K562 (cell line): Measurements from ENCODE around the gene SDK1.

Source experiments
- BCOR ChIP-seq: fragments of 450-650 bp; IDR thresholded peaks from 2 replicates; pipeline ENCODE4 v1.6.1; 2016
- EHMT2 ChIP-seq: fragments of 450-650 bp; IDR thresholded peaks from 2 replicates; pipeline ENCODE4 v1.6.1; 2018; ENCODE audit warnings: antibody characterized with exemption
- GABPB2 ChIP-seq: fragments of 250-450 bp; sonication (Bioruptor Pico); conservative IDR thresholded peaks from 2 replicates; pipeline ENCODE4 v1.5.1; 2021; ENCODE audit warnings: mild to moderate bottlenecking
- TOE1 ChIP-seq, 2 experiments: fragments of 450-650 bp in 1 of 2; sonication (generic) in 1 of 2; formaldehyde crosslinking in 1 of 2; IDR thresholded peaks; 2 replicates each; pipeline versions ENCODE4 v1.7.1 to v1.8.0; 2016 to 2022; ENCODE audit warnings: borderline replicate concordance in 2 of 2, mild to moderate bottlenecking in 2 of 2, antibody characterized with exemption in 1 of 2, inconsistent platforms in 1 of 2, low read depth in 1 of 2, missing genetic modification reagents in 1 of 2, moderate library complexity in 1 of 2
- ZC3H11A ChIP-seq: IDR thresholded peaks from 2 replicates; pipeline ENCODE4 v1.6.1; 2012; ENCODE audit warnings: low read depth, low read length, improper control_type of control experiment
- ZNF3 ChIP-seq: fragments of 250-450 bp; sonication (Bioruptor Pico); IDR thresholded peaks from 2 replicates; pipeline ENCODE4 v1.5.0; 2021; ENCODE audit warnings: mild to moderate bottlenecking, moderate library complexity
- TF ChIP-seq, protein P1 (sequence below), 3 experiments: IDR thresholded peaks in 2 of 3; conservative IDR thresholded peaks in 1 of 3; 2 replicates each; pipeline ENCODE4 v1.5.1; 2011 to 2012; ENCODE audit warnings: low read length in 3 of 3, mild to moderate bottlenecking in 3 of 3, control low read depth in 2 of 3, improper control_type of control experiment in 1 of 3, inconsistent platforms in 1 of 3, low read depth in 1 of 3, mixed read lengths in 1 of 3, moderate library complexity in 1 of 3; ENCODE audit not compliant: insufficient read depth in 2 of 3
- TF ChIP-seq, protein P2 (sequence below): sonication (generic); formaldehyde crosslinking; IDR thresholded peaks from 2 replicates; pipeline ENCODE4 v1.8.1; 2023; ENCODE audit warnings: missing genetic modification reagents, mild to moderate bottlenecking, borderline replicate concordance

DNA sequence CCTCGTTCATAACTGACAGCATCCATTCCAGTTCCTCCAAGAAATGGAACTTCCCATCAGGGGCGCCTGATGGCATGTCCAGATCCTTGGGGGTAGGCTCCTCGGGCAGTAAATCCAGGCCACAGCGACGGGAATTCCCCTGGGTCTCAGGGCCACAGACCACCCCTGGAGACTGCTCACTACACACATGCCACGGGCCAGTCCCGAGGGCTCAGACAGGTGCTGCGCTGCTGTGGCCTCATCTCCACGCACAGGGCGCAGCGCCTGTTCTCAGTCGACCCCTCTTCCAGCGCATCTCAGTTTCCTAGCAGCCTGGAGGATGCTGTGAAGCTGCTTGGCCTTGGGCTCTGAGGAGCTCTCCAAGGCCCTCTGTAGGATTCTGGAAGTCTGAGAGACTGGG is 907.5 kb downstream of the SDK1 start:
- TF ChIP-seq BCOR (no peak), GABPB2 (CRISPR knock-in tag) (no peak), EHMT2 (no peak), TOE1 (IDR thresholded peaks at IDR 0.05; ENCODE audit: borderline replicate concordance) (no peak), TOE1 (CRISPR knock-in tag; IDR thresholded peaks at IDR 0.05; ENCODE audit: borderline replicate concordance, low read depth) (no peak), ZC3H11A (no peak), ZNF3 (CRISPR knock-in tag) (no peak)
- TF ChIP-seq, protein P1, sequence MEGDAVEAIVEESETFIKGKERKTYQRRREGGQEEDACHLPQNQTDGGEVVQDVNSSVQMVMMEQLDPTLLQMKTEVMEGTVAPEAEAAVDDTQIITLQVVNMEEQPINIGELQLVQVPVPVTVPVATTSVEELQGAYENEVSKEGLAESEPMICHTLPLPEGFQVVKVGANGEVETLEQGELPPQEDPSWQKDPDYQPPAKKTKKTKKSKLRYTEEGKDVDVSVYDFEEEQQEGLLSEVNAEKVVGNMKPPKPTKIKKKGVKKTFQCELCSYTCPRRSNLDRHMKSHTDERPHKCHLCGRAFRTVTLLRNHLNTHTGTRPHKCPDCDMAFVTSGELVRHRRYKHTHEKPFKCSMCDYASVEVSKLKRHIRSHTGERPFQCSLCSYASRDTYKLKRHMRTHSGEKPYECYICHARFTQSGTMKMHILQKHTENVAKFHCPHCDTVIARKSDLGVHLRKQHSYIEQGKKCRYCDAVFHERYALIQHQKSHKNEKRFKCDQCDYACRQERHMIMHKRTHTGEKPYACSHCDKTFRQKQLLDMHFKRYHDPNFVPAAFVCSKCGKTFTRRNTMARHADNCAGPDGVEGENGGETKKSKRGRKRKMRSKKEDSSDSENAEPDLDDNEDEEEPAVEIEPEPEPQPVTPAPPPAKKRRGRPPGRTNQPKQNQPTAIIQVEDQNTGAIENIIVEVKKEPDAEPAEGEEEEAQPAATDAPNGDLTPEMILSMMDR (IDR thresholded peaks at IDR 0.05 in 2 of 3, conservative IDR thresholded peaks at IDR 0.05 in 1 of 3; ENCODE audit: insufficient read depth in 2 of 3, low read depth in 1 of 3, low read length in 3 of 3) = no peak
- TF ChIP-seq, protein P2, sequence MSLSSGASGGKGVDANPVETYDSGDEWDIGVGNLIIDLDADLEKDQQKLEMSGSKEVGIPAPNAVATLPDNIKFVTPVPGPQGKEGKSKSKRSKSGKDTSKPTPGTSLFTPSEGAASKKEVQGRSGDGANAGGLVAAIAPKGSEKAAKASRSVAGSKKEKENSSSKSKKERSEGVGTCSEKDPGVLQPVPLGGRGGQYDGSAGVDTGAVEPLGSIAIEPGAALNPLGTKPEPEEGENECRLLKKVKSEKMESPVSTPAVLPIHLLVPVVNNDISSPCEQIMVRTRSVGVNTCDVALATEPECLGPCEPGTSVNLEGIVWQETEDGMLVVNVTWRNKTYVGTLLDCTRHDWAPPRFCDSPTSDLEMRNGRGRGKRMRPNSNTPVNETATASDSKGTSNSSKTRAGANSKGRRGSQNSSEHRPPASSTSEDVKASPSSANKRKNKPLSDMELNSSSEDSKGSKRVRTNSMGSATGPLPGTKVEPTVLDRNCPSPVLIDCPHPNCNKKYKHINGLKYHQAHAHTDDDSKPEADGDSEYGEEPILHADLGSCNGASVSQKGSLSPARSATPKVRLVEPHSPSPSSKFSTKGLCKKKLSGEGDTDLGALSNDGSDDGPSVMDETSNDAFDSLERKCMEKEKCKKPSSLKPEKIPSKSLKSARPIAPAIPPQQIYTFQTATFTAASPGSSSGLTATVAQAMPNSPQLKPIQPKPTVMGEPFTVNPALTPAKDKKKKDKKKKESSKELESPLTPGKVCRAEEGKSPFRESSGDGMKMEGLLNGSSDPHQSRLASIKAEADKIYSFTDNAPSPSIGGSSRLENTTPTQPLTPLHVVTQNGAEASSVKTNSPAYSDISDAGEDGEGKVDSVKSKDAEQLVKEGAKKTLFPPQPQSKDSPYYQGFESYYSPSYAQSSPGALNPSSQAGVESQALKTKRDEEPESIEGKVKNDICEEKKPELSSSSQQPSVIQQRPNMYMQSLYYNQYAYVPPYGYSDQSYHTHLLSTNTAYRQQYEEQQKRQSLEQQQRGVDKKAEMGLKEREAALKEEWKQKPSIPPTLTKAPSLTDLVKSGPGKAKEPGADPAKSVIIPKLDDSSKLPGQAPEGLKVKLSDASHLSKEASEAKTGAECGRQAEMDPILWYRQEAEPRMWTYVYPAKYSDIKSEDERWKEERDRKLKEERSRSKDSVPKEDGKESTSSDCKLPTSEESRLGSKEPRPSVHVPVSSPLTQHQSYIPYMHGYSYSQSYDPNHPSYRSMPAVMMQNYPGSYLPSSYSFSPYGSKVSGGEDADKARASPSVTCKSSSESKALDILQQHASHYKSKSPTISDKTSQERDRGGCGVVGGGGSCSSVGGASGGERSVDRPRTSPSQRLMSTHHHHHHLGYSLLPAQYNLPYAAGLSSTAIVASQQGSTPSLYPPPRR = no peak
